ENCODE data around the gene ITGA5. TPM values are rescaled to one million over a fixed set of nuclear protein-coding genes. Genes with fewer than 3 reads are reported as not detected.
A peak's percentile ranks its signal among the peaks of the same experiment; 100 is the strongest.

ITGA5 gene
- total RNA-seq, 2 donors from 2014 or later, result 28.5 to 49.1 TPM

DNA sequence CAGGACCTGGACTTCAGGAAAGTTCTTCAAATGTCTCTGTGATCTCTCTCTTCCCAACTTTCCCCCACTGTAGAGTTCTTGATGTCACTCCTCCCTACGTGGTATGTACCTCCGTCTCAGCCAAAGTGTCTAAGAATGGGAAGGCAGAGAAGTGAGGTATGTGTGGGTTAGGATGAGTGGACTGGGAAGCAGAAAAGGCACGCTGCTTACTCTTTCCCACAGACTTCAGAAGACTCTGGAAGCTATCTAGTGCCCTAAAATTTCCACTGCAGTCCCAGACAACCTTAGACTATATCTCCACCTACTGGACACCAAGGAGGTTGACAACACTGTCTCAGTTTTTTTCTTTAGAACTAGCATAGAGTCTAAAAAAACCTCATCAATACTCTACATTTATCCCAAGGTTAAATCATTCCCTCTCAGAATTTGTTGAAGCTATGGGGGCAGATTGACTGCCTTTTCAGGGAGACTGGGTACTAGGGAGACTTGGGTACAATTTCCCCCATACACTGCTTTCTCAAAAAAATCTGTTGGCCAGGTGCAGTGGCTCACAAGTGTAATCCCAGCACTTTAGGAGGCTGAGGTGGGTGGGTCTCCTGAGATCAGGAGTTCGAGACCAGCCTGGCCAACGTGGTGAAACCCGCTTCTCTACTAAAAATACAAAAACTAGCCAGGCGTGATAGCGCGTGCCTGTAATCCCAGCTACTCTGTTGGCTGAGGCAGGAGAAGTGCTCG is 20.6 kb upstream of the ITGA5 start:
- Histone ChIP-seq H3K4me3 (no peak overlapping the region), H3K9me3 (no peaks in the 10 kb centered on the region), H3K27ac (no peak overlapping the region), H3K4me1 (peaks cover 7% of the 10 kb centered on the region), H3K27me3 (no peaks in the 10 kb centered on the region), H3K36me3 (replicated peaks in 1 of 2; ENCODE audit: insufficient read depth in 1 of 2, low read depth in 2 of 2) (no peaks in the 10 kb centered on the region)
- no peak for DNase-seq
- TF ChIP-seq, protein P1, sequence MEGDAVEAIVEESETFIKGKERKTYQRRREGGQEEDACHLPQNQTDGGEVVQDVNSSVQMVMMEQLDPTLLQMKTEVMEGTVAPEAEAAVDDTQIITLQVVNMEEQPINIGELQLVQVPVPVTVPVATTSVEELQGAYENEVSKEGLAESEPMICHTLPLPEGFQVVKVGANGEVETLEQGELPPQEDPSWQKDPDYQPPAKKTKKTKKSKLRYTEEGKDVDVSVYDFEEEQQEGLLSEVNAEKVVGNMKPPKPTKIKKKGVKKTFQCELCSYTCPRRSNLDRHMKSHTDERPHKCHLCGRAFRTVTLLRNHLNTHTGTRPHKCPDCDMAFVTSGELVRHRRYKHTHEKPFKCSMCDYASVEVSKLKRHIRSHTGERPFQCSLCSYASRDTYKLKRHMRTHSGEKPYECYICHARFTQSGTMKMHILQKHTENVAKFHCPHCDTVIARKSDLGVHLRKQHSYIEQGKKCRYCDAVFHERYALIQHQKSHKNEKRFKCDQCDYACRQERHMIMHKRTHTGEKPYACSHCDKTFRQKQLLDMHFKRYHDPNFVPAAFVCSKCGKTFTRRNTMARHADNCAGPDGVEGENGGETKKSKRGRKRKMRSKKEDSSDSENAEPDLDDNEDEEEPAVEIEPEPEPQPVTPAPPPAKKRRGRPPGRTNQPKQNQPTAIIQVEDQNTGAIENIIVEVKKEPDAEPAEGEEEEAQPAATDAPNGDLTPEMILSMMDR (IDR thresholded peaks at IDR 0.05), result peak; percentile 57 to 91 (median 86)
- no peak for TF ChIP-seq POLR2A (IDR thresholded peaks at IDR 0.05)
- intact Hi-C loops (cut with DNase I), result loop anchor here (5.0 kb wide), 1 partner anchor 37 kb away; no protein-coding TSS in a partner anchor
- 37 to 38% methylated on average over 10 of the region's 10 CpGs for WGBS, 2 donors
- peak; percentile 88 for ATAC-seq

DNA sequence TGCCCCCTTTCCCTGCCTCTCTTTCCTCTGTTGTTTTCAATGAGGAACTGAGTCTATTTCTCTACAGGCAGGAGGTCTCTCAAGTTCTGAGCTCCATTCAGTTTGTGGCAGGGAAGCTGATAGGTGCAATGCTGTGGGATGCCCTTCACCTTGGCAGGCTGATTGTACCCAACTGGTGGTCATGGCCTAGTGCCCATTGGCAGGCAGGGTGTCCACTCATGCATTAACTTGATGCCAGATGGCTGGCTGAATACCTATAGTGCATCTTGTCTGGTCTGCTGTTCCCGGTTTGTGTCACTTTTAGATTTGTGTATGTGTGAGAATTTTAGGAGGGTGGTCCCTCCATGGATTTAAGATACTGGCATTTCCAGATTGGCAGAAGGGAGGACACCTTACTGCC is 20.0 kb upstream of the ITGA5 start:
- no peaks in the 10 kb centered on the region for H3K27me3 ChIP-seq
- H3K9me3 ChIP-seq, result no peaks in the 10 kb centered on the region
- H3K36me3 ChIP-seq (replicated peaks in 1 of 2; ENCODE audit: insufficient read depth in 1 of 2, low read depth in 2 of 2), result no peaks in the 10 kb centered on the region
- TF ChIP-seq, protein P1 (IDR thresholded peaks at IDR 0.05), result no peak
- no peak for TF ChIP-seq POLR2A (IDR thresholded peaks at IDR 0.05)
- no peak for DNase-seq
- H3K27ac ChIP-seq, result no peak overlapping the region
- ATAC-seq, result no peak
- WGBS, 2 donors, result 92% methylated on average over 1 of the region's 1 CpG; no CpG with 5 or more reads in 1 of the 2 donors
- intact Hi-C loops (cut with DNase I), result loop anchor here (5.0 kb wide), 1 partner anchor 37 kb away; no protein-coding TSS in a partner anchor
- no peak overlapping the region for H3K4me3 ChIP-seq
- peaks cover 7% of the 10 kb centered on the region for H3K4me1 ChIP-seq

DNA sequence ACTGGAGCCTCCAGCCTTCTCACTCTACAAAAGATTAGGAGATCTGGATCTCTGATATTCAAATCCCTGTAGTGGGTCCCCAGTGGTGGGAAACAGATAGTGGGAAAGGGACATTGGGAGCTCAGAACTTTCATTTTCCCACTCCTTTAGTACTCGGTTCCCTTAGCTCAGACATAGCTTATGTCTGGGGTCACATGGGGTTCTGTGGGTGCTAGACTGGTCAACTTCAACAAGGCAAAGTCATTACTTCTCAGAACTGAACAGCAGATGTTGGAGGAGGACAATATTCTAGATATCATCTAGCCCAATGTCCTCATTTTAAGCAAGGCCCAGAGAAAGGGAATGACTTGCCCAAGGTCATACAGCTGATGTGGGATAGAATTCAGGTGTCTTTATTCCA is 19.5 kb upstream of the ITGA5 start:
- TF ChIP-seq, protein P1 (IDR thresholded peaks at IDR 0.05), result no peak
- no peak for TF ChIP-seq POLR2A (IDR thresholded peaks at IDR 0.05)
- Histone ChIP-seq H3K4me1 (peaks cover 7% of the 10 kb centered on the region), H3K27me3 (no peaks in the 10 kb centered on the region), H3K36me3 (replicated peaks in 1 of 2; ENCODE audit: insufficient read depth in 1 of 2, low read depth in 2 of 2) (no peaks in the 10 kb centered on the region), H3K27ac (no peak overlapping the region), H3K4me3 (no peak overlapping the region), H3K9me3 (no peaks in the 10 kb centered on the region)
- WGBS, 2 donors, result 70 to 75% methylated on average over 1 of the region's 1 CpG
- no peak for DNase-seq
- intact Hi-C loops (cut with DNase I), result loop anchor here (5.0 kb wide), 1 partner anchor 36 kb away; no protein-coding TSS in a partner anchor
- no peak for ATAC-seq

DNA sequence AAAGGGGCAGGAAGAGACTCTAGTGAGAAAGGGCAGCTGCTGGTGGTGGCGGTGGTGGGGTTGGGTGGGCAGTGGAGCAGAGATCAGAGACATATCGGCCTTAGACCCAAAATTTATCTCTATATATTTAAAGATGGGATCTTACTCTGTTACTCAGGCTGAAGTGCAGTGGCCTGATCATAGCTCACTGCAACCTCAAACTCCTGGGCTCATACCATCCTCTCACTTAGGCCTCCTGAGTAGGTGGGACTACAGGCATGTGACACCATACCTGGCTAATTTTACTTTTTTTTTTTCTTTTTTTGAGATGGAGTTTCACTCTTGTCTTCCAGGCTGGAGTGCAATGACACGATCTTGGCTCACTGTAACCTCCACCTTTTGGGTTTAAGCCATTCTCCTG is 18.6 kb upstream of the ITGA5 start:
- ATAC-seq, result no peak
- Histone ChIP-seq H3K27me3 (no peaks in the 10 kb centered on the region), H3K36me3 (replicated peaks in 1 of 2; ENCODE audit: insufficient read depth in 1 of 2, low read depth in 2 of 2) (no peaks in the 10 kb centered on the region), H3K9me3 (no peaks in the 10 kb centered on the region), H3K4me3 (no peak overlapping the region), H3K27ac (no peak overlapping the region), H3K4me1 (peaks cover 7% of the 10 kb centered on the region)
- intact Hi-C loops (cut with DNase I), result loop anchor here (5.0 kb wide), 1 partner anchor 35 kb away; no protein-coding TSS in a partner anchor
- TF ChIP-seq POLR2A (IDR thresholded peaks at IDR 0.05), result no peak
- TF ChIP-seq, protein P1 (IDR thresholded peaks at IDR 0.05), result no peak
- DNase-seq, result no peak
- WGBS, 2 donors, result 74 to 77% methylated on average over 3 of the region's 3 CpGs

DNA sequence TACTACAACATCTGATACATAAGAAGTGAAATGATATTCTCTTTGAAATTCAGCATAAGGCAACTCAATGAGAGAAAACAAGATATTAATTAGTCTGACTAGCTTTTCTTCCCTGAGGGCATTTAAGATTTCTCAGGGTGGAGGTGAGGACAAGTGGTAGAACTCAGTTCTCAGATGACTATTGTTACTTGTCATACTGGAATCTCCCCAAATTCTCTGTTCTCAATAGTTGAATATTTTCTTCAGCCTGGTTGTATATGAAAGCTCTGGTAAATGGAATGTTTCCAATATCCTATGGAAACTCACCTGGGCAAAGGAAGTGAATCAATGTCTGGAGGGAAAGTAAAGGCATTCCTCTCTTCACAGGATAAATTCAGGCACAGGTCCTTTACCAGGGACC is 18.2 kb upstream of the ITGA5 start:
- ATAC-seq (no peak), DNase-seq (no peak)
- intact Hi-C loops (cut with DNase I), result loop anchor here (5.0 kb wide), 1 partner anchor 35 kb away; no protein-coding TSS in a partner anchor
- Histone ChIP-seq H3K36me3 (replicated peaks in 1 of 2; ENCODE audit: insufficient read depth in 1 of 2, low read depth in 2 of 2) (no peaks in the 10 kb centered on the region), H3K27ac (no peak overlapping the region), H3K4me1 (peaks cover 11% of the 10 kb centered on the region), H3K4me3 (no peak overlapping the region), H3K27me3 (no peaks in the 10 kb centered on the region), H3K9me3 (no peaks in the 10 kb centered on the region)
- no peak for TF ChIP-seq POLR2A (IDR thresholded peaks at IDR 0.05)
- TF ChIP-seq, protein P1 (IDR thresholded peaks at IDR 0.05), result no peak

All from body of pancreas (tissue), 4 donors.